Measurements from ENCODE around the gene KISS1.

Gene KISS1

GRCh38 chr1:204217648-204218000 lies 21.3 kb upstream of the KISS1 start:
- DNase-seq, result no peak

DNA sequence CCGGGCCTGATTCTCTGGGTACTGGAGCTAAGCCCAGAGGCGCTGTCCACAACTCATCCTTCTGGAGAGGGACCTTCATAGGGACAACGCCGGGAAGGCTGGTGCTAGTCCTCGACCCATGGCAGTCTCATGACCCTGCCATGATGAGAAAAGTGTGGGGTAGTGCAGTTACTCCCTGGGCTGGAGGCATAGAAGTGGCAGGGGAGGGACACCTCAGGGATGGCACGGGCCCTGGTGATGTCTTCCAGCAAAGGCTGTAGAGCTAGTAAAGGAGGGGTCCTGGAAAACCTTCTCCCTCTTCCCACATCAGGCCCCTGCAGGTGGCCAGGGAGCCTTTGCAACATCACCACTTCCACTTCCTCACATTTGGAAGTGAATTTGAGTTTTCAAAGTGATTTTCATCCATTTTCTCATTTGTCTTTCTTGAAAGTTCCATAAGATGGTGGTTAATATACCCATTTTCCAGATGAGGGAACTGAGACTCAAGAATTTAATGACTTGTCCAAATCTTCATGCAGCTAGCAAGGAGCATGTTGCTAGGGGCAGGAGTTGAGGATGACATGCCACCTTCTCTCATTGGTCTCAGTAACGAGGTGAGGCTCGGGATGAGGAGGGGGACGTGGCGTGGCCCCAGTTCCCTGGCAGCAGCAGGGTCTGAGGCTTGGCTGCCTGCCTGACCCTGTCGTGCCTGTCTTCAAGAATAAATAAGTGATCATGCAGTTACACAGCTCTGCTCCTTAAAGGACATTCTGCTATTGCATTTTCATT lies 20.8 kb upstream of the KISS1 start:
- no peak for DNase-seq

DNA sequence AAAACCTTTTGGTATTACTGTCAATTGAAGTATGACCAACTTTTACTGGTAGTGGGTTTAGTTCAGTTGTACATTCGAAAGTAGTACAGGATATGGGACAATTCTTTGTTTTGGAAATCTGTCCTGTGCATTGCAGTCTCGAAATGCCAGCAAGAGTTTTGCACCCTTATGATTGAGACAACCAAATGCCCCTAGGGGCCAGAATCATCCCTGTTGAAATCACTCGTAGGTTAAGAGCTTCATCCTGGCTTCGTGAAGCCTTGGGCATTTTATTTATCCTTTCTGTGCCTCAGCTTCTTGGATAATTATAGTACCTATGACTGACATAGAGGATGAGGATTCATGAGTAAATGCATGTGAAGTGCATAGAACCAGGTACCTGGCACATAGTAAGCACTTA lies 19.9 kb upstream of the KISS1 start:
- no peak for DNase-seq

DNA sequence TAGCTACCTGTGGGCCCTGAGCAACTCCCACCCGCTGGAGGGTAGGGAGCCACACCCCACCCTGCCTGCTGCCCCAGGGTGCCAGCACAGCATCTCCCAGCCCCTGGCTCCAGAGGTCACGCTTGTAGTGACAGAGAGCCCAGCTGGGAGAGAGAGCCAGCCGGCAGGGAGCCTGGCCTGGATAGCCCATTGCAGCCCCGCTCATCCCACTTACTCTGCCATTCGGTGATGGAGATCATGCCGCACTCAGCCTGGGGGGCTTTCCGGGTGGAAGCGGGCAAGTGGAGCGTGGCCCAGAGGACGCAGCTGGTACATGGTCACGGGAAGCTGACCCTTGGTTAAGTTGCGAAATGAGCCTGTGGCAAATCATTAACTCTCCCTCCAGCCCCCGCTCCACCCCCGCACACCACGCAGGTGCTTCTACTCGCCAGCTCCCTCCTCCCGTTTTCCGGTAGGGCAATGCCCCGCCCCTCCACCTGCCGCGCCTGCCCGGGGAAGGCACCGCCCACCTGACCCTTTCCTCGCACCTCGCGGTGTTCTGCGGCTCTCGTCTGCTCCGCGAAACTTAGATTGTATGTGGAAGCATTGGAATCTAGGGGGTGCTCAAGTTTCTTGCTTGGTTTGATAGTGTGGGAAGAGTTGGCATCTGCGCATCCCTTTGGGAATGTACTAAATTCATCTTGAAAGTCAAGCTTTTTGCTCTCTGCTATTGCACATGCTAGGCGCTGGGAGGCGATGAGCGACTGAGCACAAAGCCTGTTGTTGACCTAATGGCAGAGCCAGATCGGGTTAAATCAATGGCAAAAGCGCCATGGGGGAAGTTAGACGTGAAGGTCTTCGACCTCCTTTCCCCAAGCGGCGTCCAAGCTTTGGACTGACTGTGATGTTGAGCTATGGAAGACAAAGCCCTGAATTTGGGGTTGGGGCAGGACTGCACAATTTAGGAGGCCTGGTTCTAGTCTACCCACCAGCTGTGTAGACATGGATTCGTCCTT lies 17.7 kb upstream of the KISS1 start, which contains the start of gene GOLT1A:
TSS of gene GOLT1A (minus strand) at position 321 of the 995 bp plus-strand sequence. CDS start at position 239, 82 bp downstream.
- peak; percentile 74 for DNase-seq

GRCh38 chr1:204212715-204213114 lies 16.4 kb upstream of the KISS1 start:
- DNase-seq, result no peak

DNA sequence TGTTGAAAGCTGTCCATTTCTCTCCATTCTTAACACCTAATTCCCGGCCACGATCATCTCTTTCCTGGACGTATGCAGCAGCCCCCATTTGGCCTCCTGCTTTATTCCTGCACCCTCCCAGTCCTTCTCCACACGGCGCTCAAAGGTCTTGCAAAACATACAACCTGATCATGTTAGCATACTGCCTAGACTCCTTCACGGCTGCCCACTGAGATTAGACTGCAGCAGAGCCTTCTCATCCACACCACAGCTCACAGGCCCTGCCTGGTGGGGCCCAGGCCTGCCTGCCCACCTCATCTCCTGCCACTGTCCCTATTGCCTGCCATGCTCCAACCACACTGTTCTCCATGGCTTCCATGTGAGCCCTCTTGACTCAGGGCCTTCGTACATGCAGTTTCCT lies 14.8 kb upstream of the KISS1 start:
- no peak for DNase-seq

DNA sequence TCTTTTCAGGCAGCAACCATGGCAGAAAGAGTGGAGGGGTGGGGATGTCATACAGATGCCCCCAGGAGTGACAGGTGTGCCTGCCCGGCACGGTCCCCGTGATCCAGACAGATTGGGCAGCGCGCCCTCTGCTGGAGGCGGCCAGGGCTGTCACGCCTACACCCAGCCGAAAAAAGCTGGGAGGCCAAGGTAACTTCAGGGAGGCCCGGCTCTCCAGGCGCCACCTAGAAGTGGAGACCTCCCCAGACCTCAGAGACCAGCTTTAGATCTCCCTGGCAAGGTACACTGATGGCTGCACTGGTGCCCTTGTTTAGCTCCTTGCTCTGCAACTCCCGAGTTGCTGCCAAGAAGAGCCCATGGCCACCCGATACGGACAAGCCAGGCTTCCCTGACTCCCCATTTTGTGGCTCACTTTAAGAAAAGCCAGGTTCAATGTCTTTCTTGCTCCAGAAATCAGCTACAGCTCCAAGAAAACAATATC lies 10.9 kb upstream of the KISS1 start:
- peak; percentile 56 for DNase-seq

DNA sequence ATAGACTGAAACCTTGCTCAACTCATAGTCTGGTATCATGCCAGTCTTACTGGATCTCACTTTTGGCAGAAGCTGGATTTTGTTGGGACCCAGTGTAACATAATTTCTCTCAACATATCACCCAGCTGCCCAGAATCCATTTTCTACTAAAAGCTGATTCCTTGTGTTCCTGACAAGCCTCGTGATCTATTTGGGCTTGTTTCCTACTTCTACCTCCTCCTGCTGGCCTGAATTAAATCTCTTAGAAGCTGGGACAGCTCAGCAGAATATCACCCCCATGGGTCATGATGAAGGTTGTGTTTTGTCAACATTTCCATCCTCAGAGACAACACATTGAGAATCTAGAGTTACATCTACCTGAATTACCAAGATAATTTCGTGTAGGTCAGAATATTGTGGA lies 9.8 kb upstream of the KISS1 start:
- no peak for DNase-seq

DNA sequence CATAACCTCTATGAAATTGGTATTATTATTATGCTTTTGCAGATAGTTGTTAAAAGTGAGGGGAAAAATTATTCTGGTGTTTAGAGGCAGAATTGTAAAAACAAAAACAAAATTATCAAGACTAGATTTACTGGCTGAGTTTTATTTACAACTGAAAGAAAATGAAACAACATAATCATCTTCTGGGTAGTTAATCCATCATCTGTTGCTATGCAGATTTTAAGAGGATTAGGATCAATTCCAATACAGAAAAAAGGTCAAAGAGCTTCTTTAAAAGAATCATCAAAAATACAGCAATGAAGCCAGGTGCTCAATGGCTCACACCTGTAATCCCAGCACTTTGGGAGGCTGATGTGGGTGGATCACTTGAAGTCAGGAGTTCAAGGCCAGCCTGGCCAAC lies 9.2 kb upstream of the KISS1 start:
- no peak for DNase-seq

DNA sequence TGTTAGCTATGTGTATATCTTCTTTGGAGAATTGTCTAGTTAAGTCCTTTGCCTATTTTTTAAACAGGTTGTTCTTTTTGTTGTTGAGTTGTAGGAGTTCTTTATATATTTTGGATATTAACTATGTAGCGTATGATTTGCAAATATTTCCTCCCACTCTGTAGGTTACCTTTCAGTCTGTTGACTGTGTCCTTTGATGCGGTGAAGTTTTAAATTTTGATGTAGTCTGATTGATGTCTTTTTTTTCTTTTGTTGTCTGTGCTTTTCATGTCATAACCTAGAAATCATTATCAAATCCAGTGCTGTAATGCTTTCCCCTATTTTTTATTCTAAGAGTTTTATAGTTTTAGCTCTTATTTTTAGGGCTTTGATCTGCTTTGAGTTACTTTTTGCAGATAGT lies 8.7 kb upstream of the KISS1 start:
- DNase-seq, result no peak

GRCh38 chr1:204203206-204203767 lies 7.0 kb upstream of the KISS1 start:
- DNase-seq, result no peak

DNA sequence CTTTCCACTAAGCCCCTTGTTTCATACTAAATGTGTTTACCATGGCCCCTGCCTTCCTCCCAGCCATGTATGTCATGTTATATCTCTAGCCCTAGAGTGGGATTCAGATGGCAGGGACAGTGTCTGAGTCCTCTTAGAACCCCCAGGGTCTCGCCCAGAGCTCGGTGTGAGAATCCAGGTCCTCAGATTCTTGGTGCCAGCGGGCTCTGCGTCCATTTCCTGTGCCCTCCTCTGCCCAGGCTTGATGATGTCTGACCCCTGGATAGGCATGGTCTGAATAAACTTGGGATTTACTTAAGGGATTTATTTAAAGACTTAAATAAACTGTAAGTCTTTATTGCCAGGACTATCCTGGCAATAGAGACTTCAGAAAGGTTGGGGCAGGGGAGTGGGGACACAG lies 6.2 kb upstream of the KISS1 start:
- no peak for DNase-seq

- DNase-seq, result no peak
These were observed 5.2 kb upstream of the KISS1 start for GRCh38 chr1:204201348-204202040.

DNA sequence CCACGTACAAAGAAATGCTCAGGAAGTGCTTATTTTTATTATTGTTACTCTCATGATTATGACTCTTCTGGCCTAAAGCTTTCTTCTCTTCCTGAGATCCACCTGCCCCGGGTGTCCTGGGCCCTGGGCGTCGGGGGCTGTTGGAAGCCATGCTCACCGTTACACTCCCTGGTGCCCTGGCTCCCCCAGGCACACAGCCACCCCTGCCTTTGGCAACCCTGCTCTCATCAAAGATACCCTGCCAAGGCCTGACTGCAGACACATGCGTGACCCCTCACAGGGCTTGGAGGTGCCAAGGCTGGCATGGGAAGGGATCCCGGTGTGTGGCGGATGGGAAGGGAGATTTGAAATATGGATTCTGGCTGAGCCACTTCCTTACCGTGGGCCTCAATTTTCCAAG lies 3.3 kb upstream of the KISS1 start:
- no peak for DNase-seq

DNA sequence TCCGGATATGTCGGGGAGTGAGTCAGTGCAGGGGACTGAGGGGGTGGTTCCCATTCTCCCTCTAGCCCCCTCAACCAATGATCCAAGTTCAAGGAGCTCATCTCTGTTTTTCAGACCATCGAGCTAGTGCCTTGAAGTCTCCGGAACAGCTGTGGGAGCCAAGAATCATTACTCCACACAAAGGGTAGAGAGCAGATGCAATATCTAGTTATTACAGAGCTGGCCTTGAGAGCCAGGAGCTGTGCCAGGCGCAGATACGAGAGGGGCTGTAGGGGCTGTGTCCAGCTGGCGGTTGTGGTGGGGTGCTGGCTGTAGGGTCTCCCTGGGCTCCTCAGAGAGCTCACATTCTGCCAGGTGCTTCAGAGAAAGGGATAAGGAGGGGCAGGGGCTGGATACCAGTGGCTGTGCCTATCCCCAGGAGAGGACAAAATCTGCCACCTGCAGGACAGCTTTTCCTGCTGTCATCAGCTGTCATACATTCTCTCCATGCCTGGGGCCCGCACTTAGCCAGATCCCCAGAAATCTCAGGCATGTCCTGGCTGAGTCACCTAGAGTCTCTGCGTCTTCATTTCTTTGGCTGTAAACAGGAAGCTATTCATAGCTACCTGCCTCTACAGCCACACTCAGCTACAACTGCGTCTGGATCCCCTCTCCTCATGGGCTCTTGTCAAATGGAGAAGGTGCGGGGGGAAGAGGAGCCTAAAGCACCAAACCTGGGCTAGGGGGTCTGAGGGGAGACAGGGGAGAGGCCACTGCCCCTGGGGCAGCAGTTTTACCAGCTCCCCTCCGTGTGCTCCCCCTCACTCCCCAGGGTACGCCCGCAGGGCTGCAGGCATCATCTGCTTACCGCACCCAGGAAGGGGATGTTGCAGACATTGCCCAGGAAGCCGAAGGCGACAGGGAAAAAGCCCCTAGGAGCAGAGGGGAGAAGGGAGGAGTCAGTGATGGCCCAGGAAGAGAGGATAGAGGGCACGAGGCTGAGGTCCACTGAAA lies 2.4 kb upstream of the KISS1 start:
- DNase-seq, result peak; percentile 74

- DNase-seq, result no peak
These were observed 777 bp upstream of the KISS1 start for GRCh38 chr1:204197068-204197467.

DNA sequence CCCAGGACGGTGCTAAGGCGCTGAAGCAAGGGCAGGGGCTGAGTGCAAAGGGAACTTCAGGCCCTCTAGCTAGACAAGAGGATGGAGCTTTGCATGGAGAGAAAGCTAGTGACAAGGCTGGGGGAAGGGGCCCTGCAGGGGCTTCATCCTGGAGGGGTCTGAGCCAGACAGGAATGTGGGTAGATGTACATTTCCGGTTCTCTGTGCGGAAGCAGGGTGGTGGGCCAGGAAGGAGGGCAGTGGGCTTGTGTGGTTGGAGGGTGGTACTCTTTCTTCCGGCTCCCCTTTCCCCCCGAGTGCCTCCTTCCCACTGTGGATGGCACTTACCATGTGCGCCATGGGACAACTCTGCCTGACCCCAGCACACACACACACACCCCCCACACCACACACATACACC lies 1.5 kb downstream of the KISS1 start:
- no peak for DNase-seq

DNA sequence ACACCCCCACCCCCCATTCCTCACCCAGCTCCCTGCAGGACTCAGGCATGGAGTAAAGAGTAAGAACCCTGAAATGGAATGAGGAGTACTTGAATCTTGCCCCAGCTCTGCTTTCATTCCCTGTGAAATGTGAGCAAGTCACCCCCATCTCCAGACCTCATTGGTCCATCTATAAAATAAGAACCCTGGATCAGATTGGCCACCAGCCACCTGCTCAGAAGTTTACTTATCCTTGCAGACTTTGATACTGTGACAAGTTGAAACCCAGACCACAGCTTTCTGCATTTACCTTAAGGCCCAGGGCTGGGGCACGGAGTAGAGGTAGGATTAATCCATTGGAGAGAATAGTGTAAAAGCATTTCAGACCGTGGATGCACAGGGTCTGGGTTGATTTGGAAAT lies 2.2 kb downstream of the KISS1 start:
- no peak for DNase-seq

GRCh38 chr1:204192589-204193352 lies 3.5 kb downstream of the KISS1 start:
- DNase-seq, result no peak

DNA sequence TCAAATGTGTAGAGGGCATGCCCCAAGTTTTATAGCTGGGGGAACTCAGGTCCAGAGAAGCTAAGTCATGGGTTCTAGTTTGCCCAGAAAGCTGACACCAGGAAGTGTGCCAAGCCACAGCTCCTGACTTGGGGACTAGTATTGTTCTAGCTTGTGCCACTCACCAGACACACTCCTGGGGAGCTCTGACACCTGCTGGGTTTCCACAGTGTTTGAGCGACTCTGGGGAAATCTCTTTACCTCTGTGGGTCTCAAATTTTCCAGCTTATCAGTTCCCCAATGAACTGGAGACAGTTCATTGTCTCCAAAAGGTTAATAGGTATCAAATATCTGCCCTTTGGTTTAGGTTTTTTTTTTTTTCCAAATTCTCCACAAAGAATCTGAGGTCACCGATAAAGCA lies 4.2 kb downstream of the KISS1 start:
- DNase-seq, result no peak

GRCh38 chr1:204191456-204191855 lies 4.8 kb downstream of the KISS1 start:
- DNase-seq, result no peak
